Measurements from ENCODE around the gene TRIP11.

Gene TRIP11

DNA sequence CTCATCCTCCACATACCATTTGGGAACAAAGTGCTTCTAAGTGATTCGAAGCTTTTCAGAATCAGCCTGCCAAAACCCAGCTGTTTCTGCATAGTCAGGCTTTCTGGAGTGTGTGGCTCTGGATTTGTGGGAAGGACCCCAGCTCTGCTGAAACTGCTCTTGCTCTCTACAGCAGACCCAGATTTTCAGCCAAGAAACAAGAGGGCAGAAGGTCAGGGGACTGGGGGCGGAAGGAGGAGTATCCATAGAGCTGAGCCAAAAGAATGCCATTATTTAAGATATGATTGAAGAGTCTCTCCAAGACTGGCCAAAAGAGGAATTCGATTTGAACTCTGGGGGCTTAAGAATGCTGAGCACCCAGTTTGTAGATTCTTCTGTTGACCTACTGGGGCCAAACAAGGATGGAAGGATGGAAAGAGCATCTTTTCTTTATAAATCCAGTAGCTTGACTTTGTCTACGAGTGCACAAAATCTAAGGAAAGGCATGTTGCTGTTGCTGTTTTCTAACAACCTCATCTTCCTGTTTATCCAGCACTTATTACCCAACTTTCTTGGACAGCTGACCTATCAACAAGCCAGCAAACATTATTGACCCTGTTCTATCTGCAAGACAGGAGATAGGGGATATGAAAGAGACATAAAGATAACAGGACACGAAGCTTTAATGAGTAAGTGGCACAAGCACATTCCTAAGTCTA lies 121.5 kb downstream of the TRIP11 start:
- no peak for DNase-seq (ENCODE audit: low read depth)
